ENCODE results near the gene KRT72.

The KRT72 gene

GRCh38 chr12:52584156-52584682, 17.0 kb downstream of the KRT72 start:
- TF ChIP-seq CTCF (conservative IDR thresholded peaks at IDR 0.05) (no peak), ZFX (IDR thresholded peaks at IDR 0.05) (no peak)
- H3K27ac ChIP-seq = no peak overlapping the region

- no peak overlapping the region for H3K27ac ChIP-seq
- no peak for TF ChIP-seq ZFX (IDR thresholded peaks at IDR 0.05)
- peak; percentile 88 for TF ChIP-seq CTCF (conservative IDR thresholded peaks at IDR 0.05)
Observed at GRCh38 chr12:52582971-52583456, 18.2 kb downstream of the KRT72 start.

GRCh38 chr12:52582486-52582885, 18.8 kb downstream of the KRT72 start:
- TF ChIP-seq CTCF (conservative IDR thresholded peaks at IDR 0.05) = no peak
- TF ChIP-seq ZFX (IDR thresholded peaks at IDR 0.05) = no peak
- no peak overlapping the region for H3K27ac ChIP-seq

- TF ChIP-seq CTCF (conservative IDR thresholded peaks at IDR 0.05) = no peak
- TF ChIP-seq ZFX (IDR thresholded peaks at IDR 0.05) = no peak
- no peak overlapping the region for H3K27ac ChIP-seq
Observed at GRCh38 chr12:52581481-52581880, 19.8 kb downstream of the KRT72 start.

GRCh38 chr12:52581066-52581465, 20.2 kb downstream of the KRT72 start:
- H3K27ac ChIP-seq = no peak overlapping the region

GRCh38 chr12:52580496-52580895, 20.8 kb downstream of the KRT72 start:
- H3K27ac ChIP-seq = no peak overlapping the region
- TF ChIP-seq CTCF (conservative IDR thresholded peaks at IDR 0.05) (no peak), ZFX (IDR thresholded peaks at IDR 0.05) (no peak)

More at GRCh38 chr12:52581066-52581465, 20.2 kb downstream of the KRT72 start:
- TF ChIP-seq ZFX (IDR thresholded peaks at IDR 0.05) = no peak
- TF ChIP-seq CTCF (conservative IDR thresholded peaks at IDR 0.05) = no peak

- H3K27ac ChIP-seq = no peak overlapping the region
- TF ChIP-seq CTCF (conservative IDR thresholded peaks at IDR 0.05) (no peak), ZFX (IDR thresholded peaks at IDR 0.05) (no peak)
Observed at GRCh38 chr12:52579468-52580465, 21.5 kb downstream of the KRT72 start.
